Nucleus accumbens (tissue), 56 donors: ENCODE results near the gene IGF2.
"Not testable (repeated sequence)": the region's sequence is repeated elsewhere in the genome, so short reads cannot be mapped to it uniquely, and the experiment has no call there.

Source experiments
- DNase-seq, 56 donors: peaks; one replicate each; lab custom pipeline; 2025; lab: John Stamatoyannopoulos, UW

The IGF2 gene

DNA sequence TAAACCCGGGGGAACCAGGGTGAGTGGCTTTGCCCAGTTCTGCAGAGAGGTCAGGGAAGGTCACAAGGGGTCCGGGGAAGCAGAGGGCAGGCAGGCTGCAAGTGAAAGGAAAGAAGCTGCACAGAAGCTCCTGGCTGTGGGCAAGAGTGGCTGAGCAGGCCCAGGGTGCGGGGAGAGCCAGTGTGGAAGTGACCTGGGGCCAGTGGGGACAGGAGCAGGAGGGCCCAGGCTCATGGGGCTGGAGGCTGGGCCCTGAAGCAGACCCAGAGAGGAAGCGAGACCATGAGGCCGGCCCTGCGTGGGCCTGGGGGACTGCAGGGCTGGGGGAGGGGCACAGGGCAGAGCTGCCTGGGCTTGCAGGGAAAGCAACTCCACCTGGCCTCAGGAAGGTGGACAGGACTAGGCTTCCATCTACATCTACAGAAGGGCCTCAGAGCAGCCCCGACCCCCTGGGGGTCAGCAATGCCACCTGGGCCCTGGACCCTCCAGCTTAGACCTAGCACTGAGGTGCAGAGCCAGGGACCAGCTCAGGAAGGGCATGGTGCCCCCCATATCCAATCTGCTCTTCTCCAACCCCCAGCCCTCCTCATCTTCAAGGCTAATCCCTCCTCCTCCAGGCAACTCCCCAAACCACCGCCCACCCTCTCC, 11.6 kb downstream of the IGF2 start:
- no peak for DNase-seq

- DNase-seq = no peak
These were observed 12.6 kb downstream of the IGF2 start for GRCh38 chr11:2126520-2127085.

DNA sequence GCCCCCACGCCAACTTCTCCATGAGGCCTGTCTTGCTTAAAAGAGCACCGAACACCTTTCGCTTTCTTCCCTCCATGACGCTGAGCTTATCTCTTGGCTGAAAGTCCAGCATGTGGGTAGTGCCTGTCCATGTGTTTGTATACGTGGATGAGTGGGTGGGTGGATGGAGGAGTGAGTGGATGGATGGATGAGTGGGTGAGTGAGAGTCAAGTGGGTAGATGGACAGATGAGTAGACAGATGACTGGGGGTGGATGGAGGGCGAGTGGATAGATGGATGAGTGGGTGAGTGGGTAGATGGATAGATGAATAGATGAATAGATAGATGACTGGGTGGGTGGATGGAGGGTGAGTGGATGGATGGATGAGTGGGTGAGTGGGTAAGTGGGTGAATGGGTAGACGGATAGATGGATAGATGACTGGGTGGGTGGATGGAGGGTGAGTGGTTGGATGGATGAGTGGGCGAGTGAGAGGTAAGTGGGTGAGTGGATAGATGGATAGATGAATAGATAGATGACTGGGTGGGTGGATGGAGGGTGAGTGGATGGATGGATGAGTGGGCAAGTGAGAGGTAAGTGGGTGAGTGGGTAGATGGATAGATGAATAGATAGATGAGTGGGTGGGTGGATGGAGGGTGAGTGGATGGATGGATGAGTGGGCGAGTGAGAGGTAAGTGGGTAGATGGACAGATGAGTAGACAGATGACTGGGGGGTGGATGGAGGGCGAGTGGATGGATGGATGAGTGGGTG, 14.3 kb downstream of the IGF2 start:
- not testable (repeated sequence) for DNase-seq

DNA sequence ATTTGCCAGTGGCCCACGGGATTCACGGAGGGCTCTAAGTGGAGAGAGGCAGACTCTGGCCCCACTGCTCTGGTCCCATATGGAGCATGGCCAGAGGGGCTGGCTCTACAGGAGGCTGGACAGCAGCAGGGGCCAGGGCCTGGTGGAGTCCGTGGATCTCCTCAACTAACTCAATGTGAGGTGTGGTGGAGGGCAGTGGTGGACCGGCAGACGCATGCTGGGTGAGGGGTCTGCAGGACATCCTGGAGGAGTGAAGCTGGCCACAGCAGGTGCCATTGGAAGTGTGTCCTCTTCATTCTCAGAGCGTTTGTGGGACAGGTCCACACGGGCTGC, 15.6 kb downstream of the IGF2 start:
- DNase-seq = no peak

- no peak for DNase-seq
These were observed 16.1 kb downstream of the IGF2 start for GRCh38 chr11:2122907-2123627.

DNA sequence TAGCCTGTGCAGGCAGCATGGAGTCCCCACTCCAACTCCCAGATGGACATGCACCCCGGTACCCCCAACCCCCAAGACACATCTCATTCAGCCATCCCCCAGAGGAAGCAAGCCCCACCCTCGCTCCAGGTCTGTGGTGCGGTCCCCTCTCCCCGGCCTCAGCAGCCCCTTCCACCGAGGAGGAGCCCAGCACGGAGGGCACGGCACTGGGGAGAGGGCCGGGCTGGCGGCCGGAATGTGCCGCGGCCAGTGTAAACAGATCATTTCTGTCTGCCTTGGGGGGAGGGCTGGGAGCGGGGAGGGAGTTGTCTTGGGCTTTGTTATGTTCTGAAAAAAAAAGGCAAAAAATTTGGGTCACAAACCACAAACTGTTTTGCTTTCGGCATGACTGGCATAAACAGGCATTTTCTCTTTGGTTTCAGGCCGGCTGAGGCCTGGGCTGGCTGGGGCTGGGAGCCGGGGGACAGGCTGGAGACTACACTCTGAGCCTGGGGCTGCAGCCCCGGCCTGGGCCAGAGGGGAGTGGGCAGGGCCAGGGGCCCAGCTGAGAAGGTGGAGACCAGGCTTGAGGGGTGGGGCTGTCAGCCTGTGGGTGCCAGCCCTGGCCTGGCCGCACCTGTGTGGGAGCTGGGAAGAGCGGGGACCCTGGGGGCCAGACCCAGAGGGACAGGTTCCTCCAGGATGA, 16.8 kb downstream of the IGF2 start:
- no peak for DNase-seq

DNA sequence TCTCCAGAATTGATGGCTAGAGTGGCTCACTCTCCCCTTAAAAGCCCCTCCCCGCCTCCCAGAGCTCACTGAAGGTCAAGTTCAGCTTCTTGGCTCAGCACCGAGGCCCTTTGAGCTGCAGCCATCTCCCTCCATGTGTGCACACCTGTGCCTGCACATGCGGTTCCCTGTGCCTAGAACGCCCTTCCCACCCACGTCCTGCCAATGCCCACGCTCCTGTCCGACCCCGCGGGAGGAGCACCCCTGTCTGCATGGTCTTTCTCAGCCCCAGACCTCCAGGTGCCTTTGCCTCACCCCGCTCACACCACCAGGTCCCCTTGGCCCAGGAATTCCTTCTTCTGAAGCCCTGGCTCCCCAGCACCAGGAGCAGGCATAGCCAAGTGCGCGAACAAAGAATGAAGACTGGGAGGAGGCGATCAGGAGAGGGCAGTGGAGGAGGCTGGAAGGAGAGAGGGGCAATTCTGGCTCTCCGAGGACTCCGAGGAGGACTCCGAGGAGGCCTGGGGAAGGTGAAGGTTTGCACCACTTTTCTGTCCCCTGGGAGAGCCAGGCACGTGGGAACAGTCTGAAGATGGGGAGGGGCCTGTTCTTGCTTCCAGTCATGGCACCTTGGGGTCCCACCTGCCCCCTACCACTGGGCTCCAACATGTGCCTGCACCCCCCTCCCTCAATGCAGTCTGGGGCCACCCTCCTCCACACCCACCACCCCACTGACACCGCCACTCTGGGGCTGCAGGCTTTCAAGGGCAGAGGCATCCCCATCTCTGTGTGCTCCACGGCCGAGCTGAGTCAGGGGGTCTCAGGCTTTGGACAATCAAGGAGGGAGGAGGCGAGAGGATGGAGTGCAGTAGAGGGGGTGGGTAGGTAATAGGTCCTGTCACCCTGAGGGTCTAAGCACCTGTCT, 17.7 kb downstream of the IGF2 start:
- no peak for DNase-seq

DNA sequence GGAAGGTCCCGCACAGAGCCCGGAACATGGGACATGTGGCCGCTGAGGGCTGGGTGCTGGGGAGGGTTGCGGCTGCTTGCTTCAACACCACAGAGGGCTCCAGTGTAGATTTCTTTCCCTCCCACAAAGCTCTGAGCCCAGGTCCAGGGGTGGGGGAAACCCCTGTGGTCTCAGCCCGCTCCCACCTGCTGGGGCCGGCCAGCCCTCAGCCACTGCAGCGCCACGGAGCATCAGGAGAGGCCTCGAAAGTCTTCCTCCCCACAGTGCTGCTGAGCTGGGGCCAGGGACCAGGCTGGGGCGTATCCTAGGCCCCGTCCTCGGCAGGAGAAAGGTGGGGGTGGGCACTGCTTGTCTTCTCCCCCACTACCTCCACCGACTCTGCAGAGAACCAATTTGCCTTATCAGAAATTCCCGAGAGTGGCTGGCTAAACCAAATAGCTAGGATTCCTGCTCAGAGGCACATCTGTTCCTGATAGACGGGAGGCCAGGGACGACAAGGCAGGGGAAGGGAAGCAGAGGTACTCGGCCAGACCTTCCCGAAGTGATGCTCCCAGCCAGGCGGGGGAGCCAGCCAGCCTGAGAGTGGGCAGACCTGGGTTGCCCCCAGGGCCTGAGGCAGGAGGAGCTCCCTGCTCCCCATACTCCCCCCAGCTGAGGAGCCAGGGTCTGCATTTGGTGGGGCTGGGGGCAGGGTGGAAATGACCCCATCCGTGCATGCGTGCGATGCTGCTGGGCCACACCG, 18.7 kb downstream of the IGF2 start:
- no peak for DNase-seq

DNA sequence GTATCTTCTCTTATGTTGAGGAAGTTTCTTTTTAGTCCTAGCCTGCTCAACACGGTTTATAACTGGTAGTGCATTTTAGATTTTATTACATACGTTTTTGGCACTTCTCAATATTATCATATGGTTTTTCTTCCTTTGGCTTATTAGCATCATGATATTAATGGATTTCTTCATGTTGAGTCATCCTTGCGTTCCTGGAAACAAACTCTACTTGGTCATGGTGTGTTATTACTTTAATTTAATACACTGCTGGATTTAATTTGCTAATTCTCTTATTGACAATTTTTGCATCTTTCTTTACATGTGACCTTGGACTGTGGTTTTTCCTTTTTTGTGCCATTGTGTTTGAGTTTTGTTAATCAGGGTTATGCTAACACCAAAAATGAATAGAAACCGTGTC, 20.5 kb downstream of the IGF2 start:
- no peak for DNase-seq

- no peak for DNase-seq
These were observed 22.5 kb downstream of the IGF2 start for GRCh38 chr11:2116680-2117079.

DNA sequence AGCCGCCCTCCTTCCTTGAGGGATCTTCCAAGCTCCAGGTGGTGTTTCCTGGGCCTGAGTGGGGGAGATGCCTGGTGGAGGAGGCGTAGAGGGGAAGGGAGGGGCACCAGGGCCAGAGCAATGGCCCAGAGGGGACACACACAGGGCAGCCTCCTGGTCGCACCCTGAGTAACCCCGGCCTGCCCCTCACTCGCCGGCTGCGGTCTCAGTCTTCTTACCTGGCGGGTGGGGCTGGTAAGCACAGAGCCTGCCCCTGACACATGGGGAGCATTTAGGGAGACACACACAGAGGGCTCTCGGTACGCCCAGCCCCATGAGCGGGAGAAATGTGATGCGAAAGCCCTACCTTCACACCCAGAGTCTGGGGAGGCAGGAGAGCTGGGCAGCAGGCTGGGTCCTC, 23.9 kb downstream of the IGF2 start:
- DNase-seq = no peak

- DNase-seq = peak in 1 of 56 donors; percentile 11
These were observed 24.6 kb downstream of the IGF2 start for GRCh38 chr11:2114430-2115241.

- DNase-seq = no peak
These were observed 25.4 kb downstream of the IGF2 start for GRCh38 chr11:2113776-2114175.

GRCh38 chr11:2110521-2110920, 28.7 kb downstream of the IGF2 start:
- DNase-seq = no peak

GRCh38 chr11:2109541-2110019, 29.6 kb downstream of the IGF2 start:
- no peak for DNase-seq

DNA sequence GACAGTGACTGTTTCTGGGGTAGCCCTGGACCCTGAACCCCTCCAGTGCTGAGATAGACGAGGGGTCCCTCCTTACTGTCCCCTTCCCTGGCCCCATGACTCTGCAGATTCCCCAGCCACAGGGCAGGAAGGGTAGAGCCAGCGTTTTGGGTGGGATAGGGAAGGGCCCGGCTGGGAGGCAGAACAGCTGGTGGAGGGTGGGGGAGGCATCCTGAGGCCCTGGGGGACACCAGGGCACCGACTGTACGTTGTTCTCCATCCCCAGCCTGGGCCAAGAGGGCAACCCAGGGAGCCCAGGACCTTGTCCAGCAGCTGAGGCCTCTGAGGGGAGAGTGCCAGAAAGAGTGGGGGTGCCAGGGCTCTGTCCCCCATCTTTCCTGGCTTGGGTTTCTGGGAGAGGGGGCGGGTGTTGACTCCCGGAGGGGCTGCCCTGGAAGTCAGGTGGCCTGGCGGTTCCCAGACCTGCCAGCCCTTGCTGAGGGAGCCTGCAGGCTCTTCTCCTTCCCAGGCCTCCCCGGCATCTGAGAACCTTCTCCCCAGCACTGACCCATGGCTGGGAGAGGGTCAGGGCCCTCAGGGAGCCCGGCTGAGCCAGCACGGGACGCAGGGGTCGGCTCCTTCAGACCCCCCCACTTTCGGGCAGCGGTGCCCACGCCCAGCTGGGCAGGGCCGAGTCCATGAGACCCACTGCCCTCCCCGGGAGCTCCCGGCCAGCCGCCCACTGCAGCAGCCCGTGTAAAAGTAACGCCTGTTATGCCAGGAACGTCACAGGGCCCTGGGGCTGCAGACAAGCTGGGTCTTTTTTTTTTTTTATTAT, 30.3 kb downstream of the IGF2 start:
- DNase-seq = no peak

- no peak for DNase-seq
These were observed 31.1 kb downstream of the IGF2 start for GRCh38 chr11:2107941-2108630.
